ENCODE measurements around the gene MKS1. TPM values are rescaled to one million over a fixed set of nuclear protein-coding genes. Genes with fewer than 3 reads are reported as not detected.

The MKS1 gene
- total RNA-seq, 1 experiment from 2014 or later: 29.8 TPM

DNA sequence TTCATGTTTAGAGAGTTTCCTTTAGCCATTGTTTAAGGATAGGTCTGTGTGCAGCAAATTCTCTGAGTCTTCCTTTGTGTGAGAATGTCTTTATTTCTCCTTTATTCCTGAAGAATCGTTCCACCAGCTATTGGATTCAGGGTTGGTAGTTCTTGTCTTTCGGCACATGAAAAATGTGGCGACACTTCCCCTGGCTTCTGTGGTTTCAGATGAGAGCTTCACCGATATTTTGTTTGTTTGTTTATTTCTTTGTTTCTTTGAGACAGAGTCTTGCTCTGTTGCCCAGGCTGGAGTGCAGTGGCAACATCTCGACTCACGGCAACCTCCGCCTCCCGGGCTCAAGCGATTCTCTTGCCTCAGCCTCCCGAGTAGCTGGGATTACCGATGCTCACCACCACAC lies 43.1 kb upstream of the MKS1 start:
- no peak for DNase-seq (ENCODE audit: low read depth, low spot score)
- Histone ChIP-seq H3K27me3 (ENCODE audit: insufficient read depth, low read length) (peaks cover 76% of the 10 kb centered on the region), H2AFZ (ENCODE audit: low read depth, low read length, poor library complexity, severe bottlenecking) (no peak overlapping the region), H3K9ac (ENCODE audit: low read length) (no peak overlapping the region), H3K36me3 (ENCODE audit: control insufficient read depth in 1 of 2, insufficient read depth in 2 of 2, low read length in 2 of 2) (no peaks in the 10 kb centered on the region), H3K79me2 (ENCODE audit: insufficient read depth, low read length) (no peaks in the 10 kb centered on the region), H3K27ac (ENCODE audit: low read depth, low read length) (no peak overlapping the region), H3K4me1 (ENCODE audit: control insufficient read depth in 1 of 2, insufficient read depth in 2 of 2, low read length in 2 of 2) (no peaks in the 10 kb centered on the region), H4K20me1 (ENCODE audit: insufficient read depth) (no peaks in the 10 kb centered on the region), H3K9me3 (ENCODE audit: control insufficient read depth in 1 of 2, insufficient read depth in 1 of 2, low read depth in 1 of 2, low read length in 2 of 2) (no peaks in the 10 kb centered on the region), H3K4me3 (replicated peaks in 1 of 2; ENCODE audit: low read depth in 1 of 2, low read length in 2 of 2) (no peak overlapping the region), H3K9me2 (ENCODE audit: insufficient read depth) (no peaks in the 10 kb centered on the region), H3K4me2 (ENCODE audit: low read length) (no peak overlapping the region)
- POLR2A ChIA-PET: no interaction called here
- no peak for ATAC-seq
- BruUV-seq (replicated peaks): no TSS peak
- CTCF ChIA-PET: no interaction called here
- no peak for TF ChIP-seq SRF (IDR thresholded peaks at IDR 0.05; ENCODE audit: low read depth)
- TF ChIP-seq, protein P1, sequence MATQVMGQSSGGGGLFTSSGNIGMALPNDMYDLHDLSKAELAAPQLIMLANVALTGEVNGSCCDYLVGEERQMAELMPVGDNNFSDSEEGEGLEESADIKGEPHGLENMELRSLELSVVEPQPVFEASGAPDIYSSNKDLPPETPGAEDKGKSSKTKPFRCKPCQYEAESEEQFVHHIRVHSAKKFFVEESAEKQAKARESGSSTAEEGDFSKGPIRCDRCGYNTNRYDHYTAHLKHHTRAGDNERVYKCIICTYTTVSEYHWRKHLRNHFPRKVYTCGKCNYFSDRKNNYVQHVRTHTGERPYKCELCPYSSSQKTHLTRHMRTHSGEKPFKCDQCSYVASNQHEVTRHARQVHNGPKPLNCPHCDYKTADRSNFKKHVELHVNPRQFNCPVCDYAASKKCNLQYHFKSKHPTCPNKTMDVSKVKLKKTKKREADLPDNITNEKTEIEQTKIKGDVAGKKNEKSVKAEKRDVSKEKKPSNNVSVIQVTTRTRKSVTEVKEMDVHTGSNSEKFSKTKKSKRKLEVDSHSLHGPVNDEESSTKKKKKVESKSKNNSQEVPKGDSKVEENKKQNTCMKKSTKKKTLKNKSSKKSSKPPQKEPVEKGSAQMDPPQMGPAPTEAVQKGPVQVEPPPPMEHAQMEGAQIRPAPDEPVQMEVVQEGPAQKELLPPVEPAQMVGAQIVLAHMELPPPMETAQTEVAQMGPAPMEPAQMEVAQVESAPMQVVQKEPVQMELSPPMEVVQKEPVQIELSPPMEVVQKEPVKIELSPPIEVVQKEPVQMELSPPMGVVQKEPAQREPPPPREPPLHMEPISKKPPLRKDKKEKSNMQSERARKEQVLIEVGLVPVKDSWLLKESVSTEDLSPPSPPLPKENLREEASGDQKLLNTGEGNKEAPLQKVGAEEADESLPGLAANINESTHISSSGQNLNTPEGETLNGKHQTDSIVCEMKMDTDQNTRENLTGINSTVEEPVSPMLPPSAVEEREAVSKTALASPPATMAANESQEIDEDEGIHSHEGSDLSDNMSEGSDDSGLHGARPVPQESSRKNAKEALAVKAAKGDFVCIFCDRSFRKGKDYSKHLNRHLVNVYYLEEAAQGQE (IDR thresholded peaks at IDR 0.05; ENCODE audit: low read depth): no peak
- TF ChIP-seq CEBPB (IDR thresholded peaks at IDR 0.05; ENCODE audit: low read depth): no peak
- no peak for TF ChIP-seq FOSL1 (IDR thresholded peaks at IDR 0.05; ENCODE audit: low read depth)
- TF ChIP-seq ZFX (IDR thresholded peaks at IDR 0.05): no peak
- no peak for TF ChIP-seq ZNF274 (IDR thresholded peaks at IDR 0.05; ENCODE audit: low read depth, low read length)
- no peak for TF ChIP-seq ELF1 (IDR thresholded peaks at IDR 0.05; ENCODE audit: borderline replicate concordance, low read depth)
- TF ChIP-seq ATF3 (IDR thresholded peaks at IDR 0.05): no peak
- no peak for TF ChIP-seq POLR2A (IDR thresholded peaks at IDR 0.05; ENCODE audit: borderline replicate concordance, extremely low read depth, insufficient read depth, insufficient read length)
- no peak for TF ChIP-seq SP1 (IDR thresholded peaks at IDR 0.05; ENCODE audit: low read depth)
- TF ChIP-seq POLR2AphosphoS5 (IDR thresholded peaks at IDR 0.05; ENCODE audit: low read depth, low read length): no peak
- TF ChIP-seq TCF7L2 (IDR thresholded peaks at IDR 0.05; ENCODE audit: borderline replicate concordance, extremely low read depth, insufficient read depth, insufficient read length): no peak
- no peak for TF ChIP-seq JUND (IDR thresholded peaks at IDR 0.05)
- no peak for TF ChIP-seq MAX (IDR thresholded peaks at IDR 0.05)
- RAD21 ChIA-PET (ENCODE audit: low non-redundant PET in 1 of 2, low total read pairs in 2 of 2, uncharacterized antibody in 2 of 2, unreplicated experiment in 2 of 2): no interaction called here
- intact Hi-C loops (cut with micrococcal nuclease): no loop called here

Measured in HCT116 (cell line).